Osteocyte (in vitro differentiated cells): Measurements from ENCODE around the gene RTCA. TPM values are rescaled to one million over a fixed set of nuclear protein-coding genes. Genes with fewer than 3 reads are reported as not detected.

ENCODE experiments used
- DNase-seq: peaks from one replicate; pipeline ENCODE4 v3.0.0; 2021; ENCODE audit warnings: mixed read lengths; ENCODE audit not compliant: unreplicated experiment; ENCODE audit errors: extremely low spot score
- H3K27ac Mint-ChIP-seq: one replicate; pipeline ENCODE4 v1.8.0; 2021; ENCODE audit warnings: mild to moderate bottlenecking, mixed read lengths; ENCODE audit not compliant: unreplicated experiment
- H3K27me3 Mint-ChIP-seq: one replicate; pipeline ENCODE4 v1.8.0; 2021; ENCODE audit warnings: mixed read lengths; ENCODE audit not compliant: unreplicated experiment
- H3K36me3 Mint-ChIP-seq: one replicate; pipeline ENCODE4 v1.8.0; 2021; ENCODE audit warnings: mixed read lengths; ENCODE audit not compliant: unreplicated experiment
- H3K4me1 Mint-ChIP-seq: one replicate; pipeline ENCODE4 v1.8.0; 2021; ENCODE audit warnings: mixed read lengths; ENCODE audit not compliant: unreplicated experiment
- H3K4me3 Mint-ChIP-seq: one replicate; pipeline ENCODE4 v1.8.0; 2021; ENCODE audit warnings: mild to moderate bottlenecking, moderate library complexity, mixed read lengths; ENCODE audit not compliant: unreplicated experiment
- H3K9me3 Mint-ChIP-seq: one replicate; pipeline ENCODE4 v1.8.0; 2021; ENCODE audit warnings: mixed read lengths; ENCODE audit not compliant: unreplicated experiment
- CTCF ChIP-seq: fragments of 200-600 bp; sonication (generic); IDR thresholded peaks from 2 replicates; pipeline ENCODE4 v1.5.0; 2021; ENCODE audit warnings: antibody characterized with exemption, mild to moderate bottlenecking, moderate library complexity
- total RNA-seq: library from RNA; stranded (reverse); gene quantifications from 2 replicates; pipeline ENCODE4 v1.2.1, GENCODE V29; 2021

RTCA gene
- total RNA-seq, 1 donor from 2014 or later, result 30.5 TPM

GRCh38 chr1:100267284-100267683 is 1.3 kb downstream of the RTCA start:
- no peak for TF ChIP-seq CTCF
- peak overlapping the region; percentile 96 for H3K27ac Mint-ChIP-seq
- peak overlapping the region; percentile 100 for H3K4me3 Mint-ChIP-seq
- DNase-seq, result no peak
- H3K36me3 Mint-ChIP-seq, result peaks cover 36% of the 10 kb centered on the region
- no peaks in the 10 kb centered on the region for H3K27me3 Mint-ChIP-seq
- H3K4me1 Mint-ChIP-seq, result peaks cover 16% of the 10 kb centered on the region
- H3K9me3 Mint-ChIP-seq, result peaks cover 8% of the 10 kb centered on the region

- TF ChIP-seq CTCF, result no peak
- DNase-seq, result no peak
- Mint-ChIP-seq H3K36me3 (peaks cover 32% of the 10 kb centered on the region), H3K27ac (no peak overlapping the region), H3K4me3 (peak overlapping the region; percentile 1), H3K9me3 (peaks cover 8% of the 10 kb centered on the region), H3K27me3 (no peaks in the 10 kb centered on the region), H3K4me1 (peaks cover 16% of the 10 kb centered on the region)
These were observed 2.2 kb downstream of the RTCA start for GRCh38 chr1:100268202-100268601.

GRCh38 chr1:100277866-100278265 is 11.8 kb downstream of the RTCA start:
- no peak overlapping the region for H3K27ac Mint-ChIP-seq
- TF ChIP-seq CTCF, result no peak
- DNase-seq, result no peak

GRCh38 chr1:100279358-100279923 is 13.4 kb downstream of the RTCA start:
- Mint-ChIP-seq H3K27ac (no peak overlapping the region), H3K36me3 (peaks cover 48% of the 10 kb centered on the region), H3K27me3 (no peaks in the 10 kb centered on the region), H3K4me1 (no peaks in the 10 kb centered on the region), H3K4me3 (no peak overlapping the region), H3K9me3 (no peaks in the 10 kb centered on the region)
- TF ChIP-seq CTCF, result no peak
- DNase-seq, result no peak

More at GRCh38 chr1:100277866-100278265, 11.8 kb downstream of the RTCA start:
- Mint-ChIP-seq H3K27me3 (no peaks in the 10 kb centered on the region), H3K4me1 (no peaks in the 10 kb centered on the region), H3K9me3 (no peaks in the 10 kb centered on the region), H3K4me3 (no peak overlapping the region), H3K36me3 (peaks cover 51% of the 10 kb centered on the region)

GRCh38 chr1:100279954-100280682 is 14.1 kb downstream of the RTCA start:
- no peak for TF ChIP-seq CTCF
- Mint-ChIP-seq H3K36me3 (peaks cover 47% of the 10 kb centered on the region), H3K4me3 (no peak overlapping the region), H3K9me3 (no peaks in the 10 kb centered on the region), H3K4me1 (no peaks in the 10 kb centered on the region), H3K27me3 (no peaks in the 10 kb centered on the region), H3K27ac (no peak overlapping the region)
- DNase-seq, result no peak
